Lung (tissue), 12 donors: ENCODE measurements around the gene MPO. TPM values are rescaled to one million over a fixed set of nuclear protein-coding genes. Genes with fewer than 3 reads are reported as not detected.

Experiments used
- ATAC-seq: fragments of 200-7000 bp; cut with Tn5 transposase; one replicate; pipeline ENCODE4 v1.9.1; 2020; ENCODE audit warnings: moderate number of reproducible peaks; ENCODE audit not compliant: insufficient read depth, low FRiP score
- DNase-seq, 3 donors: peaks; one replicate each; pipeline ENCODE4 v3.0.0-alpha.2; 2013 to 2017
- H3K27ac ChIP-seq, 2 donors: one replicate each; pipeline ENCODE4 v1.5.1; 2013; ENCODE audit warnings: mild to moderate bottlenecking in 2 of 2, moderate library complexity in 2 of 2, control low read depth in 1 of 2, inconsistent platforms in 1 of 2, low read depth in 1 of 2, low read length in 1 of 2
- H3K27me3 ChIP-seq, 3 donors: one replicate each; pipeline ENCODE4 v1.5.1; 2013; ENCODE audit warnings: low read length in 2 of 3; ENCODE audit not compliant: control insufficient read depth in 3 of 3, insufficient read depth in 3 of 3
- H3K36me3 ChIP-seq, 4 donors: one replicate each; pipeline ENCODE4 v1.5.1; 2013; ENCODE audit warnings: low read length in 4 of 4, mild to moderate bottlenecking in 1 of 4, moderate library complexity in 1 of 4; ENCODE audit not compliant: control insufficient read depth in 4 of 4, insufficient read depth in 4 of 4
- H3K4me1 ChIP-seq, 5 donors: one replicate each; pipeline ENCODE4 v1.5.1; 2013; ENCODE audit warnings: low read length in 5 of 5, mild to moderate bottlenecking in 2 of 5, moderate library complexity in 1 of 5; ENCODE audit not compliant: control insufficient read depth in 5 of 5, insufficient read depth in 5 of 5
- H3K4me3 ChIP-seq: one replicate; pipeline ENCODE4 v1.5.1; 2013; ENCODE audit warnings: mild to moderate bottlenecking, control low read depth, moderate library complexity
- H3K9ac ChIP-seq, 2 donors: one replicate each; pipeline ENCODE4 v1.5.1; 2013; ENCODE audit warnings: low read length in 2 of 2, control low read depth in 1 of 2; ENCODE audit not compliant: insufficient read depth in 1 of 2
- H3K9me3 ChIP-seq, 4 donors: one replicate each; pipeline ENCODE4 v1.5.1; 2013; ENCODE audit warnings: low read length in 3 of 4, mild to moderate bottlenecking in 1 of 4, moderate library complexity in 1 of 4; ENCODE audit not compliant: control insufficient read depth in 4 of 4, insufficient read depth in 3 of 4
- WGBS, 2 donors: extraction: QIAGEN DNeasy Blood & Tissue Kit; methylation state at CpG; one replicate each; pipeline ENCODE4 v1.1.7; 2013; 5-methylcytosine and 5-hydroxymethylcytosine counted together
- polyA plus RNA-seq, 2 donors: library from polyadenylated mRNA; stranded (reverse); fragments of 200-250 nt; gene quantifications; one replicate each; pipeline ENCODE4 v1.2.1, GENCODE V29; 2013
- total RNA-seq, 2 donors: library from RNA; depleted of rRNA in 1 of 2; stranded (reverse); fragments of >200 nt in 1 of 2; gene quantifications; one replicate each; pipeline ENCODE4 v1.2.1, GENCODE V29; 2014 to 2021
- TF ChIP-seq, protein P1 (sequence below): IDR thresholded peaks from 2 replicates; pipeline ENCODE4 v1.5.1; 2012; ENCODE audit warnings: mild to moderate bottlenecking; ENCODE audit errors: control extremely low read depth, extremely low read depth
- donor health status: control.
- donor health status: control.
- donor health status: Bipolar disorder and iron deficiency.
- donor health status: healthy.
- donor health status: DM: yes; HTN: yes; CAD: no.

MPO gene
- total and polyA plus RNA-seq, 4 donors, result 0.79 to 62.0 (median 6.7) TPM

GRCh38 chr17:58252141-58252540 is 28.6 kb downstream of the MPO start:
- ATAC-seq, result no peak

GRCh38 chr17:58250344-58251011 is 30.3 kb downstream of the MPO start:
- TF ChIP-seq, protein P1, sequence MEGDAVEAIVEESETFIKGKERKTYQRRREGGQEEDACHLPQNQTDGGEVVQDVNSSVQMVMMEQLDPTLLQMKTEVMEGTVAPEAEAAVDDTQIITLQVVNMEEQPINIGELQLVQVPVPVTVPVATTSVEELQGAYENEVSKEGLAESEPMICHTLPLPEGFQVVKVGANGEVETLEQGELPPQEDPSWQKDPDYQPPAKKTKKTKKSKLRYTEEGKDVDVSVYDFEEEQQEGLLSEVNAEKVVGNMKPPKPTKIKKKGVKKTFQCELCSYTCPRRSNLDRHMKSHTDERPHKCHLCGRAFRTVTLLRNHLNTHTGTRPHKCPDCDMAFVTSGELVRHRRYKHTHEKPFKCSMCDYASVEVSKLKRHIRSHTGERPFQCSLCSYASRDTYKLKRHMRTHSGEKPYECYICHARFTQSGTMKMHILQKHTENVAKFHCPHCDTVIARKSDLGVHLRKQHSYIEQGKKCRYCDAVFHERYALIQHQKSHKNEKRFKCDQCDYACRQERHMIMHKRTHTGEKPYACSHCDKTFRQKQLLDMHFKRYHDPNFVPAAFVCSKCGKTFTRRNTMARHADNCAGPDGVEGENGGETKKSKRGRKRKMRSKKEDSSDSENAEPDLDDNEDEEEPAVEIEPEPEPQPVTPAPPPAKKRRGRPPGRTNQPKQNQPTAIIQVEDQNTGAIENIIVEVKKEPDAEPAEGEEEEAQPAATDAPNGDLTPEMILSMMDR, result no peak
- H3K36me3 ChIP-seq, result no peaks in the 10 kb centered on the region
- no peak overlapping the region for H3K27ac ChIP-seq
- ATAC-seq (no peak), DNase-seq (no peak)
- H3K27me3 ChIP-seq, result peaks cover 0 to 29% (median 14%) of the 10 kb centered on the region in 3 donors
- H3K4me3 ChIP-seq, result no peak overlapping the region
- 89 to 93% methylated on average over 12 of the region's 12 CpGs for WGBS, 2 donors
- H3K9ac ChIP-seq, result no peak overlapping the region
- peaks cover 0 to 6% (median 0%) of the 10 kb centered on the region in 5 donors for H3K4me1 ChIP-seq
- no peaks in the 10 kb centered on the region for H3K9me3 ChIP-seq

More at GRCh38 chr17:58252141-58252540, 28.6 kb downstream of the MPO start:
- Histone ChIP-seq H3K27ac (no peak overlapping the region), H3K36me3 (no peaks in the 10 kb centered on the region), H3K9ac (no peak overlapping the region), H3K9me3 (no peaks in the 10 kb centered on the region), H3K4me1 (peaks cover 0 to 6% (median 0%) of the 10 kb centered on the region in 5 donors), H3K4me3 (no peak overlapping the region), H3K27me3 (peaks cover 0 to 23% (median 14%) of the 10 kb centered on the region in 3 donors)
- TF ChIP-seq, protein P1, result no peak
- DNase-seq, result no peak
- 63 to 77% methylated on average over 9 of the region's 9 CpGs for WGBS, 2 donors

GRCh38 chr17:58249270-58250133 is 31.2 kb downstream of the MPO start:
- Histone ChIP-seq H3K9ac (no peak overlapping the region), H3K9me3 (no peaks in the 10 kb centered on the region), H3K27ac (no peak overlapping the region), H3K36me3 (no peaks in the 10 kb centered on the region), H3K27me3 (peaks cover 0 to 26% (median 14%) of the 10 kb centered on the region in 3 donors), H3K4me1 (peaks cover 0 to 6% (median 0%) of the 10 kb centered on the region in 5 donors), H3K4me3 (peak overlapping the region; percentile 11)
- TF ChIP-seq, protein P1, result peak; percentile 77
- ATAC-seq (peak; percentile 94), DNase-seq (peak; percentile 72 to 82 (median 77))
- WGBS, 2 donors, result 6 to 7% methylated on average over 57 of the region's 57 CpGs
